Measurements from ENCODE around the gene RNF148. TPM values are rescaled to one million over a fixed set of nuclear protein-coding genes. Genes with fewer than 3 reads are reported as not detected.

RNF148 gene
- total and polyA plus RNA-seq, 5 donors from 2014 or later: not detected

DNA sequence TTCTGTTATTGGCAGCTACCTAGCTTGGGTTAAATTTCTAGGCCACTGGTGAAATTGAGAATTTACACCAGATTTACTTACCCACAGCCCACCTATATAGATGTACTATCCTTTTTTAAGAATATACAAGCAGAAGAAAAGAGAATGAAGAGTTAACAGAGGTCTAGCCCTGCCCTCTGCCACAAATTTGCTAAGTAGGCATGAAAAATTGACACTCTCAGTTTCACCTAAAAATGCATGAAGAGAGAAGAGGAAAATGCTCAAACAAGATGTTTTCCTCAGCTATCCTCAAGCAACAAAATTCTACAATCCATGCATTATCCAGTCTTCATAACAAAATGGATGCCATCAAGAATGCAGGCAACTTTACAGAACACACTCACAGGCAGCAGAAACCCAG, 24.6 kb upstream of the RNF148 start:
- no peaks in the 10 kb centered on the region for H3K27me3 Mint-ChIP-seq
- no peaks in the 10 kb centered on the region for H3K9me3 ChIP-seq (ENCODE audit: control insufficient read depth in 2 of 2, low read length in 2 of 2)
- no peaks in the 10 kb centered on the region for H3K4me1 ChIP-seq (ENCODE audit: control insufficient read depth, insufficient read depth, low read length, poor library complexity, severe bottlenecking)
- H3K27ac Mint-ChIP-seq: no peak overlapping the region
- no peak overlapping the region for H3K4me3 Mint-ChIP-seq
- H3K36me3 Mint-ChIP-seq: no peaks in the 10 kb centered on the region
- H3K27me3 ChIP-seq (ENCODE audit: control insufficient read depth, insufficient read depth, low read length): no peaks in the 10 kb centered on the region
- H3K27ac ChIP-seq (ENCODE audit: insufficient read depth, low read length, poor library complexity, severe bottlenecking): no peak overlapping the region
- H3K4me3 ChIP-seq (ENCODE audit: low read depth, low read length): no peak overlapping the region
- no peaks in the 10 kb centered on the region for H3K36me3 ChIP-seq (ENCODE audit: control insufficient read depth, insufficient read depth, low read length)
- H3K4me1 Mint-ChIP-seq: no peaks in the 10 kb centered on the region
- DNase-seq (no peak), ATAC-seq (ENCODE audit: low read depth in 2 of 2) (no peak)
- peaks cover 0 to 9% (median 3%) of the 10 kb centered on the region in 7 donors for H3K9me3 Mint-ChIP-seq

DNA sequence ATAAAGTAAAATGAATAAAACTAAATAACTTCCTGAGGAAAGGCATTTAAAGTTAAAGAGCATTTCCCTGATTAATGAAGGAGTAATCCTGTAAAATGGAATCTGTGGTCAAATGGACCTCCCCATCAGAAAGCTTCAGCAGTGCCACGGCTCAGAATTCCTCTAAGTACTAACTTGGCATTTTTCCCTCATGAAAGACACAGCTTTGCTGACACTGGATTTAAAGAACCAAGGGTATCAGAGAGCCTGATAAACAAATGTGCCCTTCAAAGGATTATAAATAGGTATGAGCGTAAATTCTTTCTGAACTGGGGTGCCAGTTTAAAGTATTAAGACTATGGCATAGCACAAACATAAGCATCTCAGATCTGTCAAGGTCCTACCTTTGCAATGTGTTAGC, 24.2 kb upstream of the RNF148 start:
- ATAC-seq (ENCODE audit: low read depth in 2 of 2): no peak
- Mint-ChIP-seq H3K4me1 (no peaks in the 10 kb centered on the region), H3K27ac (no peak overlapping the region)

DNA sequence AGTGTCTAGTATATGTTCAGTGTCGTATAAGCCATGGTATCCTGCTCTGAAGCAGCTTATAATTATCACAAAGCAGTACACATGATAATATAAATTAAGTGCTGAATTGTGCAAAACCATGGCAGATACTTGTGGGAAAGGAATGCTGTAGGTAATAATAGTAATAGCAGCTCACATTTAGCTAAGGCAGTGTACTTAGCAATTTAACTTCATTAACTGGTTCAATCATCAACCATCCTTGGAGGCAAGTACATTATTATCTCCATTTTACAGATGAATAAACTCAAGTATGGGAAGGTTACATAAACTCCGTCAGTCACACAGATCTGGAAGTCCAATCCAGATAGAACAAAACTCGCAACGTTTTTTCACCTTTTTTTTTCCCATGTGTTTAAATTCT, 21.6 kb upstream of the RNF148 start:
- no peak overlapping the region for H3K27ac ChIP-seq (ENCODE audit: insufficient read depth, low read length, poor library complexity, severe bottlenecking)
- Mint-ChIP-seq H3K27me3 (no peaks in the 10 kb centered on the region), H3K9me3 (peaks cover 0 to 9% (median 4%) of the 10 kb centered on the region in 7 donors), H3K27ac (no peak overlapping the region), H3K36me3 (no peaks in the 10 kb centered on the region), H3K4me3 (no peak overlapping the region), H3K4me1 (no peaks in the 10 kb centered on the region)
- no peak for ATAC-seq (ENCODE audit: low read depth in 2 of 2)
- no peaks in the 10 kb centered on the region for H3K9me3 ChIP-seq (ENCODE audit: control insufficient read depth in 2 of 2, low read length in 2 of 2)
- no peaks in the 10 kb centered on the region for H3K36me3 ChIP-seq (ENCODE audit: control insufficient read depth, insufficient read depth, low read length)
- no peaks in the 10 kb centered on the region for H3K27me3 ChIP-seq (ENCODE audit: control insufficient read depth, insufficient read depth, low read length)
- no peak overlapping the region for H3K4me3 ChIP-seq (ENCODE audit: low read depth, low read length)
- DNase-seq: no peak
- no peaks in the 10 kb centered on the region for H3K4me1 ChIP-seq (ENCODE audit: control insufficient read depth, insufficient read depth, low read length, poor library complexity, severe bottlenecking)

More for the DNA sequence above, 24.2 kb upstream of the RNF148 start:
- no peaks in the 10 kb centered on the region for H3K4me1 ChIP-seq (ENCODE audit: control insufficient read depth, insufficient read depth, low read length, poor library complexity, severe bottlenecking)
- Mint-ChIP-seq H3K9me3 (peaks cover 0 to 9% (median 3%) of the 10 kb centered on the region in 7 donors), H3K36me3 (no peaks in the 10 kb centered on the region), H3K27me3 (no peaks in the 10 kb centered on the region), H3K4me3 (no peak overlapping the region)
- H3K4me3 ChIP-seq (ENCODE audit: low read depth, low read length): no peak overlapping the region
- no peak overlapping the region for H3K27ac ChIP-seq (ENCODE audit: insufficient read depth, low read length, poor library complexity, severe bottlenecking)
- H3K27me3 ChIP-seq (ENCODE audit: control insufficient read depth, insufficient read depth, low read length): no peaks in the 10 kb centered on the region
- DNase-seq: no peak
- H3K36me3 ChIP-seq (ENCODE audit: control insufficient read depth, insufficient read depth, low read length): no peaks in the 10 kb centered on the region
- H3K9me3 ChIP-seq (ENCODE audit: control insufficient read depth in 2 of 2, low read length in 2 of 2): no peaks in the 10 kb centered on the region

DNA sequence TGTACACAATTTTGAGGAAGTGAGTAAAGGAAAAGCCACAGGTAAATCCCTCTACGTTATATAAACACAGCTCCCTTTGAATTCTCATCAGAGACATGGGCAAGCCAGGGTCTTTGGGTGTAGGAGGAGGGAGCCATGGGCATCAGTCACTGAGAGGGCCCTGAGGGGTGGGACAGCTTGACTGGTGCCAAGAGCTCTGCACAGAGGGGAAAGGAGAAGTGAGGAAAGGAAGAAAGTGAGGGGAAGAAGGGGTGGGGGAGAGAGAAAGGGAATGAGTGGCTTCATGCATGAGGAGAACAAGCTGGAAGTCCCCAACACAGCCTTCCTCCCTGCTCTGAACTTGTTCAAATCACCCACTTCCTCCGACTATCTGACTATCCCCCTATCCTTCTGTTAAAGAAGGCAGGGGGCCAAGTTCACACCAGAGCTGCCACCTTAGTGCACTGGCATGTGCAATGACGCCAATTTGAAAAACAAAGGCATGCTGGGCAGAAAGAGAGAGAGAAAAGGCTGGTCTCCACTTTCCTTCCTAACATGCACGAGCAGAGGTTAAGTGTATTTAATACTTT, 16.4 kb upstream of the RNF148 start:
- DNase-seq (no peak), ATAC-seq (ENCODE audit: low read depth in 2 of 2) (no peak)
- no peaks in the 10 kb centered on the region for H3K27me3 Mint-ChIP-seq
- Histone ChIP-seq H3K4me3 (ENCODE audit: low read depth, low read length) (no peak overlapping the region), H3K9me3 (ENCODE audit: control insufficient read depth in 2 of 2, low read length in 2 of 2) (no peaks in the 10 kb centered on the region), H3K4me1 (ENCODE audit: control insufficient read depth, insufficient read depth, low read length, poor library complexity, severe bottlenecking) (no peaks in the 10 kb centered on the region), H3K36me3 (ENCODE audit: control insufficient read depth, insufficient read depth, low read length) (no peaks in the 10 kb centered on the region), H3K27me3 (ENCODE audit: control insufficient read depth, insufficient read depth, low read length) (no peaks in the 10 kb centered on the region), H3K27ac (ENCODE audit: insufficient read depth, low read length, poor library complexity, severe bottlenecking) (no peak overlapping the region)
- no peak overlapping the region for H3K4me3 Mint-ChIP-seq
- peaks cover 2 to 16% (median 5%) of the 10 kb centered on the region in 7 donors for H3K9me3 Mint-ChIP-seq
- no peak overlapping the region for H3K27ac Mint-ChIP-seq
- H3K4me1 Mint-ChIP-seq: no peaks in the 10 kb centered on the region
- no peaks in the 10 kb centered on the region for H3K36me3 Mint-ChIP-seq

DNA sequence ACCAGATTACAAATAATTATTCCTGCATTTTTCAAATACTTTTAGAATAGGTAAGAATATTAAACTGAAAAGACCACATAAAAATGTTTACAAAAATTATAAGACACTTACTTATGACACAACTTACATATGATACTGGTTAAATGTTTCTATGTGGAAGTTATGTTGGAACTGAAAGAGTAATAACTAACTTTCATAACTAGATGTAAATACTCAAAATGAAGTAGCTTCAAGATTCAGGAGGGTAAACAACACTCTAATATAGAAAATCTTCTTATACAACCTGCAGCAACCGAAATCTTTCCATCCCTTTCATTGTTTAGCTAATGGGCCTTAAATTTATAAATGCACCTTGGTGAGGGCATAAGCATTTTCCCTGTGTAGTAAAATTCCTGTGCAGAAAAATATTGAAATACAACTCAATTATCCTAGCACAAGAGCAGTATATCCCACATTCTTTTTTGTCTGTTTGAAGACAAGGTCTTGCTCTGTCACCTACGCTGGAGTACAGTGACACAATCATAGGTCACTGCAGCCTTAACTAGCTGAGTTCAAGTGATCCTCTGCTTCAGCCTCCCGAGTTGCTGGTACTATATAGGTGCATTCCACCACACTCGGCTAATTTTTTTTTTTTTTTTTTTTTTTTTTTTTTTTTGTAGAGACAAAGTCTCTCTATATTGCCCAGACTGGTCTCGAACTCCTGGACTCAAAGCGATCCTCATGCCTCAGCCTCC, 14.8 kb upstream of the RNF148 start:
- ATAC-seq (ENCODE audit: low read depth in 2 of 2) (no peak), DNase-seq (no peak)
- H3K36me3 ChIP-seq (ENCODE audit: control insufficient read depth, insufficient read depth, low read length): no peaks in the 10 kb centered on the region
- H3K4me3 ChIP-seq (ENCODE audit: low read depth, low read length): no peak overlapping the region
- no peak overlapping the region for H3K27ac Mint-ChIP-seq
- peaks cover 1 to 16% (median 8%) of the 10 kb centered on the region in 7 donors for H3K9me3 Mint-ChIP-seq
- H3K27me3 Mint-ChIP-seq: no peaks in the 10 kb centered on the region
- H3K9me3 ChIP-seq (ENCODE audit: control insufficient read depth in 2 of 2, low read length in 2 of 2): no peaks in the 10 kb centered on the region
- no peaks in the 10 kb centered on the region for H3K4me1 ChIP-seq (ENCODE audit: control insufficient read depth, insufficient read depth, low read length, poor library complexity, severe bottlenecking)
- no peaks in the 10 kb centered on the region for H3K36me3 Mint-ChIP-seq
- no peaks in the 10 kb centered on the region for H3K4me1 Mint-ChIP-seq
- no peak overlapping the region for H3K27ac ChIP-seq (ENCODE audit: insufficient read depth, low read length, poor library complexity, severe bottlenecking)
- H3K27me3 ChIP-seq (ENCODE audit: control insufficient read depth, insufficient read depth, low read length): no peaks in the 10 kb centered on the region
- H3K4me3 Mint-ChIP-seq: no peak overlapping the region

DNA sequence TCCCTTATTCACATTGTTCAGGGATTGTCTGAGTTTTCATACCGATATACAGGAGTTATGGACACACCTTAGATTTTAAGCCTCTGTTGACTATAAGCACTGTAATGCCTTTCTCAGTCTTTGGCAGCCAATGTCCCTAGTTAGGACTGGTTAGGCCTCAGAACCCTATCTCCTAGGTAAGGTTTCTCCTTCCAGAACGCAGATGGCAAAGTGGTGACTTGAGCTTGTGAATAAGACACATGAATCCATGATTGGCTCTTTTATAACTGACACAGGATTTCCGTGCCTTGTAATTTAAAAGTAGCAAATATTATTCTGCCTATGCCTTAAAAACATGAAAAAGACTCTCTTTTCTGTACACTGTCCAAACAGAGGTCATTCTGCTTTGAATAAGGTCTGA, 12.5 kb upstream of the RNF148 start:
- no peak for ATAC-seq (ENCODE audit: low read depth in 2 of 2)
- no peak overlapping the region for H3K4me3 ChIP-seq (ENCODE audit: low read depth, low read length)
- no peak overlapping the region for H3K27ac ChIP-seq (ENCODE audit: insufficient read depth, low read length, poor library complexity, severe bottlenecking)
- Mint-ChIP-seq H3K36me3 (no peaks in the 10 kb centered on the region), H3K27me3 (no peaks in the 10 kb centered on the region), H3K4me3 (no peak overlapping the region), H3K9me3 (peaks cover 2 to 13% (median 8%) of the 10 kb centered on the region in 7 donors), H3K27ac (no peak overlapping the region), H3K4me1 (no peaks in the 10 kb centered on the region)
- H3K36me3 ChIP-seq (ENCODE audit: control insufficient read depth, insufficient read depth, low read length): no peaks in the 10 kb centered on the region
- DNase-seq: no peak
- H3K27me3 ChIP-seq (ENCODE audit: control insufficient read depth, insufficient read depth, low read length): no peaks in the 10 kb centered on the region
- H3K4me1 ChIP-seq (ENCODE audit: control insufficient read depth, insufficient read depth, low read length, poor library complexity, severe bottlenecking): no peaks in the 10 kb centered on the region
- H3K9me3 ChIP-seq (ENCODE audit: control insufficient read depth in 2 of 2, low read length in 2 of 2): no peaks in the 10 kb centered on the region

DNA sequence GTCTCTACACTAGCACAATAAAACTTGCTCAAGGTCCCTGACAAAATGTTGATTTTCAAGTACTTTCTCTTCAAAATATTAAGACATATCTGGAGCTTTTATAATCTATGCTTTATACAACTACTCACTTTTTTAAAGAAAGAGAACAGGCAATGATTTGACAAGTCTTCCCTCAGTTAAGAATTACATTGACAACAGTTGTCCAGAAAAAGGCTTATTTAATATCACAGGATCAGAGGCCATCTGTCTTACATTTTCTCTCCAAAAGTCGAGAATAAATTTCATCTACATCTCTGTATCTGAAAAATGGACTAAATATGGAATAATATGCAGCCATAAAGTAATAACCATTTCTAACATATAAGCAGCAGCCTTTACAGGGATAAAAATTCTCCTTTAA, 8.2 kb upstream of the RNF148 start:
- H3K4me3 Mint-ChIP-seq: no peak overlapping the region
- H3K9me3 Mint-ChIP-seq: peaks cover 0 to 17% (median 6%) of the 10 kb centered on the region in 7 donors
- no peaks in the 10 kb centered on the region for H3K4me1 ChIP-seq (ENCODE audit: control insufficient read depth, insufficient read depth, low read length, poor library complexity, severe bottlenecking)
- H3K27ac ChIP-seq (ENCODE audit: insufficient read depth, low read length, poor library complexity, severe bottlenecking): no peak overlapping the region
- H3K9me3 ChIP-seq (ENCODE audit: control insufficient read depth in 2 of 2, low read length in 2 of 2): no peaks in the 10 kb centered on the region
- no peaks in the 10 kb centered on the region for H3K36me3 ChIP-seq (ENCODE audit: control insufficient read depth, insufficient read depth, low read length)
- ATAC-seq (ENCODE audit: low read depth in 2 of 2): no peak
- H3K27me3 ChIP-seq (ENCODE audit: control insufficient read depth, insufficient read depth, low read length): no peaks in the 10 kb centered on the region
- H3K27me3 Mint-ChIP-seq: no peaks in the 10 kb centered on the region
- no peaks in the 10 kb centered on the region for H3K36me3 Mint-ChIP-seq
- no peaks in the 10 kb centered on the region for H3K4me1 Mint-ChIP-seq
- no peak for DNase-seq
- no peak overlapping the region for H3K27ac Mint-ChIP-seq
- H3K4me3 ChIP-seq (ENCODE audit: low read depth, low read length): no peak overlapping the region
